ENCODE results near the gene RHOT1.

DNA sequence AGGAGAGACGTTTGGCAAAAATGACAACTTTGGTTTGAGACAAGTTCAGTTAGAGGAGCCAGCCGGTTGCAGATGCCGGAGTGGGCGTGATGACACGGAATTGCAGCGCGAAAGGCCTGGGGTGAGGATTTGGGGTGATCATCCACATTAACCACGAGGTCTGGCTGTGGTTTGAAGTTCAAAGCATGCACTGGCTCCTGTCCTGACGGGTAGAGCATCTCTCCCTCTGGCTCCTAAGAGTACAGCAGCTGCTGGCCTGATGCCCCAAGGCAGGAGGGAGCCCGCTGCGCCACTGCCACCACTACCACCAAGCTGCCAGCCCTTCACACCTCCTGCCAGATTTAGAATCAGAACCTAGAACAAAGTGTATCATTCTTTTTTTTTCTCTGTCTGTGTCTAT, 127.1 kb downstream of the RHOT1 start:
- TF ChIP-seq CTCF (IDR thresholded peaks at IDR 0.05), result no peak
- TF ChIP-seq POLR2A (IDR thresholded peaks at IDR 0.05), result no peak
